OCI-LY3 (cell line): ENCODE results near the gene KIAA0319L.

ENCODE experiments used
- H2AFZ ChIP-seq: fragments of 200-600, 300-600 bp; shearing (Covaris generic); 2 replicates; pipeline ENCODE4 v1.6.0; 2014; ENCODE audit warnings: antibody characterized with exemption, low read depth, low read length
- H3K27ac ChIP-seq: fragments of 200-600, 300-600 bp; sonication (generic); 2 replicates; pipeline ENCODE4 v1.5.1; 2014; ENCODE audit warnings: mild to moderate bottlenecking, low read length, moderate library complexity, mixed read lengths
- H3K27me3 ChIP-seq: fragments of 200-600, 300-600 bp; sonication (generic); 2 replicates; pipeline ENCODE4 v1.6.1; 2014; ENCODE audit warnings: low read depth, low read length, mixed read lengths
- H3K36me3 ChIP-seq: fragments of 200-600, 300-600 bp; sonication (generic); replicated peaks from 2 replicates; pipeline ENCODE3; 2014; ENCODE audit warnings: low read depth, low read length, mixed read lengths
- H3K4me1 ChIP-seq: fragments of 300-600, 200-600 bp; sonication (generic); 2 replicates; pipeline ENCODE4 v1.6.1; 2014; ENCODE audit warnings: low read length, mixed read lengths
- H3K4me2 ChIP-seq: fragments of 200-600, 300-600 bp; sonication (generic); 2 replicates; pipeline ENCODE4 v1.6.1; 2014; ENCODE audit warnings: low read length, mixed read lengths
- H3K4me3 ChIP-seq: fragments of 300-600, 200-600 bp; sonication (generic); 2 replicates; pipeline ENCODE4 v1.5.1; 2014; ENCODE audit warnings: antibody characterized with exemption, mild to moderate bottlenecking, low read length, moderate library complexity
- H3K79me2 ChIP-seq: fragments of 300-600, 200-600 bp; shearing (Covaris generic); 2 replicates; pipeline ENCODE4 v1.6.1; 2014; ENCODE audit warnings: mild to moderate bottlenecking, low read length, mixed read lengths
- H3K9ac ChIP-seq: fragments of 300-600, 200-600 bp; shearing (Covaris generic); 2 replicates; pipeline ENCODE4 v1.6.0; 2014; ENCODE audit warnings: mild to moderate bottlenecking, low read length, moderate library complexity
- H3K9me3 ChIP-seq: fragments of 200-600, 300-600 bp; shearing (Covaris generic); 2 replicates; pipeline ENCODE4 v1.6.1; 2014; ENCODE audit warnings: low read length, mixed read lengths; ENCODE audit not compliant: insufficient read depth
- H4K20me1 ChIP-seq: fragments of 200-600, 300-600 bp; sonication (generic); 2 replicates; pipeline ENCODE4 v1.6.1; 2016; ENCODE audit warnings: low read length, mixed read lengths; ENCODE audit not compliant: insufficient read depth
- CTCF ChIP-seq: fragments of 200-600, 300-600 bp; sonication (generic); IDR thresholded peaks from 2 replicates; pipeline ENCODE4 v1.5.1; 2014; ENCODE audit warnings: antibody characterized with exemption, low read length, low read depth
- EZH2phosphoT487 ChIP-seq: fragments of 200-600 bp; shearing (Covaris generic); IDR thresholded peaks from 2 replicates; pipeline ENCODE4 v1.6.1; 2018; ENCODE audit warnings: antibody characterized with exemption, mixed run types, low read depth

Gene KIAA0319L

GRCh38 chr1:35486858-35487408 lies 70.3 kb downstream of the KIAA0319L start:
- H3K27me3 ChIP-seq = no peaks in the 10 kb centered on the region
- peaks cover 10% of the 10 kb centered on the region; the same call in 1 of the 2 replicates for H3K4me1 ChIP-seq
- no peaks in the 10 kb centered on the region for H3K9me3 ChIP-seq
- no peaks in the 10 kb centered on the region for H3K79me2 ChIP-seq
- no peak overlapping the region for H3K27ac ChIP-seq
- H4K20me1 ChIP-seq = no peaks in the 10 kb centered on the region
- H3K4me3 ChIP-seq = no peak overlapping the region
- no peak overlapping the region for H3K4me2 ChIP-seq
- no peaks in the 10 kb centered on the region for H3K36me3 ChIP-seq
- TF ChIP-seq EZH2phosphoT487 = no peak
- TF ChIP-seq CTCF = no peak
- no peak overlapping the region for H3K9ac ChIP-seq
- H2AFZ ChIP-seq = no peak overlapping the region

GRCh38 chr1:35481229-35481628 lies 76.0 kb downstream of the KIAA0319L start:
- Histone ChIP-seq H4K20me1 (no peaks in the 10 kb centered on the region), H3K4me3 (no peak overlapping the region), H2AFZ (no peak overlapping the region), H3K9ac (no peak overlapping the region), H3K27ac (no peak overlapping the region), H3K4me1 (peaks cover 10% of the 10 kb centered on the region; the same call in 1 of the 2 replicates), H3K9me3 (no peaks in the 10 kb centered on the region), H3K36me3 (peaks cover 3% of the 10 kb centered on the region), H3K4me2 (no peak overlapping the region), H3K79me2 (no peaks in the 10 kb centered on the region), H3K27me3 (no peaks in the 10 kb centered on the region)
- TF ChIP-seq EZH2phosphoT487 = no peak
- TF ChIP-seq CTCF = no peak

- no peak for TF ChIP-seq EZH2phosphoT487
- no peak for TF ChIP-seq CTCF
- Histone ChIP-seq H3K27me3 (no peaks in the 10 kb centered on the region), H3K9me3 (no peaks in the 10 kb centered on the region), H2AFZ (no peak overlapping the region), H4K20me1 (no peaks in the 10 kb centered on the region), H3K4me2 (no peak overlapping the region), H3K4me3 (no peak overlapping the region), H3K9ac (no peak overlapping the region), H3K27ac (no peak overlapping the region), H3K79me2 (no peaks in the 10 kb centered on the region), H3K4me1 (no peaks in the 10 kb centered on the region), H3K36me3 (peaks cover 3% of the 10 kb centered on the region)
Observed at GRCh38 chr1:35477870-35478269, 79.3 kb downstream of the KIAA0319L start.

GRCh38 chr1:35475856-35476674 lies 81.1 kb downstream of the KIAA0319L start:
- H3K4me1 ChIP-seq = no peaks in the 10 kb centered on the region
- no peaks in the 10 kb centered on the region for H3K9me3 ChIP-seq
- no peak overlapping the region for H3K4me3 ChIP-seq
- no peak overlapping the region for H3K27ac ChIP-seq
- peaks cover 3% of the 10 kb centered on the region for H3K36me3 ChIP-seq
- no peak overlapping the region for H3K9ac ChIP-seq
- no peaks in the 10 kb centered on the region for H4K20me1 ChIP-seq
- H3K4me2 ChIP-seq = no peak overlapping the region
- H3K79me2 ChIP-seq = no peaks in the 10 kb centered on the region
- no peak overlapping the region for H2AFZ ChIP-seq
- TF ChIP-seq EZH2phosphoT487 (no peak), CTCF (no peak)
- no peaks in the 10 kb centered on the region for H3K27me3 ChIP-seq
